Activated effector memory CD4-positive, alpha-beta T cell treated with anti-CD3 and anti-CD28 coated beads, Interleukin-2, amount 50 U/mL, for 16 hours (primary cell): ENCODE results near the gene CTNNBL1.
"Not testable (repeated sequence)": the region's sequence is repeated elsewhere in the genome, so short reads cannot be mapped to it uniquely, and the experiment has no call there.

Experiments
- DNase-seq: peaks from one replicate; pipeline ENCODE4 v3.0.0-alpha.2; 2020

CTNNBL1 gene

GRCh38 chr20:37680420-37680819, 13.4 kb upstream of the CTNNBL1 start:
- DNase-seq, result no peak

GRCh38 chr20:37681384-37682112, 12.3 kb upstream of the CTNNBL1 start:
- no peak for DNase-seq

GRCh38 chr20:37683146-37683545, 10.7 kb upstream of the CTNNBL1 start:
- not testable (repeated sequence) for DNase-seq

GRCh38 chr20:37686762-37687477, 6.9 kb upstream of the CTNNBL1 start:
- DNase-seq, result no peak

- DNase-seq, result no peak
Observed at GRCh38 chr20:37687478-37687805, 6.4 kb upstream of the CTNNBL1 start.

- DNase-seq, result no peak
Observed at GRCh38 chr20:37688093-37688492, 5.7 kb upstream of the CTNNBL1 start.

GRCh38 chr20:37690626-37691369, 3.0 kb upstream of the CTNNBL1 start:
- no peak for DNase-seq

- DNase-seq, result no peak
Observed at GRCh38 chr20:37692459-37693166, 1.2 kb upstream of the CTNNBL1 start.

- no peak for DNase-seq
Observed at GRCh38 chr20:37693242-37693634, 592 bp upstream of the CTNNBL1 start.

- DNase-seq, result no peak
Observed at GRCh38 chr20:37695684-37696342, 2.0 kb downstream of the CTNNBL1 start.

- no peak for DNase-seq
Observed at GRCh38 chr20:37697314-37697713, 3.5 kb downstream of the CTNNBL1 start.

GRCh38 chr20:37699202-37699601, 5.4 kb downstream of the CTNNBL1 start:
- DNase-seq, result no peak

GRCh38 chr20:37700301-37700700, 6.5 kb downstream of the CTNNBL1 start:
- DNase-seq, result no peak

- DNase-seq, result not testable (repeated sequence)
Observed at GRCh38 chr20:37701676-37702075, 7.8 kb downstream of the CTNNBL1 start.

- no peak for DNase-seq
Observed at GRCh38 chr20:37702403-37703034, 8.7 kb downstream of the CTNNBL1 start.

GRCh38 chr20:37703035-37703845, 9.4 kb downstream of the CTNNBL1 start:
- no peak for DNase-seq

- no peak for DNase-seq
Observed at GRCh38 chr20:37704955-37705354, 11.1 kb downstream of the CTNNBL1 start.

GRCh38 chr20:37706298-37706697, 12.5 kb downstream of the CTNNBL1 start:
- no peak for DNase-seq

GRCh38 chr20:37711001-37711400, 17.2 kb downstream of the CTNNBL1 start:
- DNase-seq, result no peak

- DNase-seq, result no peak
Observed at GRCh38 chr20:37711994-37712964, 18.4 kb downstream of the CTNNBL1 start.
